ENCODE measurements around the gene RING1.

The RING1 gene

GRCh38 chr6:33212857-33213165 is 4.5 kb downstream of the RING1 start:
- TF ChIP-seq TAF1 (IDR thresholded peaks at IDR 0.05; ENCODE audit: low read depth), result no peak
- TF ChIP-seq NFIC (IDR thresholded peaks at IDR 0.05), result no peak

DNA sequence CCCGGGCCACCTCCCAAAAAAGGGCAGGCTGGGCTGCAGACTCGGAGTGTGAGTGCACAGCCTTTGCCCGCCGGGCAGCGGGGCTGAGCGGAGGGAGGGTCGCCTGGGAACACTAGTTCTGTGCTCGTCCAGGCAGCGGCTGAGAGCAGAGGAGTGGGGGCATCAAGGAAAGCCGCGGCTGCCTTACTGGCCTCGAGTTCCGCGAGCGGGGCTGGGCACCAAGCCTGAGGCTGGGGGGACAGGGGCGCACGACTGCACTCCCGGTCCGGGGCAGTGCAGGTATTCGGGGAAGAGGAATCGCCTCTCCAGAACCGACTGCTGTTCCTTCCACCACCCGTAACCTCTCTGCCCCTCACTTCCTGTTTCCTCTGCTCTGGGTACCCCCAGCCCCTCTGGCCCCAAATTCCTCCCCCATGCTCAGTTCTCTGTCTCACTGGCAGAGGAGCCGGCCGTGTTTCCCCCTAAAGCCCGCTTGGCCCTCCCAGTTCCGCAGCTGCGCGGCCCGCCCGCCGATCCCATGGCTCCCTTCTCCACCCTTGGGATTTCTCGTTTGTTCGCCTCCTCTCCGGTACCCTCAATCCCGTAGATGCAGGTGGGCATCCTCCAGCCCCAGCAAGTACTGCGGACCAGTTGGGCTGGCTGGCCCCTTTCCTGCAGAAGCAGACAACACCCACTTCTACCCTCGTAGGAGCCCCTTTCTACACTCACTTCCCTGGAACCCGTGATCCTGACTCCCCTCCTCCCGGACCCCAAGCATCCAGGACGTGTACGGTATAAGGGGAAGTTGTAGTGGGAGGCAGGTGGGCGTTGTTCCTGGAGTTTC is 5.1 kb downstream of the RING1 start:
- TF ChIP-seq, protein P1, sequence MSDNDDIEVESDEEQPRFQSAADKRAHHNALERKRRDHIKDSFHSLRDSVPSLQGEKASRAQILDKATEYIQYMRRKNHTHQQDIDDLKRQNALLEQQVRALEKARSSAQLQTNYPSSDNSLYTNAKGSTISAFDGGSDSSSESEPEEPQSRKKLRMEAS (IDR thresholded peaks at IDR 0.05), result no peak
- TF ChIP-seq CEBPB (IDR thresholded peaks at IDR 0.05) (no peak), EP300 (IDR thresholded peaks at IDR 0.05; ENCODE audit: borderline replicate concordance) (no peak), TCF12 (IDR thresholded peaks at IDR 0.05; ENCODE audit: low read depth) (no peak), ZBTB7A (IDR thresholded peaks at IDR 0.05; ENCODE audit: low read depth) (no peak), RAD21 (IDR thresholded peaks at IDR 0.05; ENCODE audit: low read depth) (no peak), YY1 (IDR thresholded peaks at IDR 0.05; ENCODE audit: low read depth) (no peak)
- TF ChIP-seq, protein P2, sequence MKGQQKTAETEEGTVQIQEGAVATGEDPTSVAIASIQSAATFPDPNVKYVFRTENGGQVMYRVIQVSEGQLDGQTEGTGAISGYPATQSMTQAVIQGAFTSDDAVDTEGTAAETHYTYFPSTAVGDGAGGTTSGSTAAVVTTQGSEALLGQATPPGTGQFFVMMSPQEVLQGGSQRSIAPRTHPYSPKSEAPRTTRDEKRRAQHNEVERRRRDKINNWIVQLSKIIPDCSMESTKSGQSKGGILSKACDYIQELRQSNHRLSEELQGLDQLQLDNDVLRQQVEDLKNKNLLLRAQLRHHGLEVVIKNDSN (IDR thresholded peaks at IDR 0.05), result no peak

DNA sequence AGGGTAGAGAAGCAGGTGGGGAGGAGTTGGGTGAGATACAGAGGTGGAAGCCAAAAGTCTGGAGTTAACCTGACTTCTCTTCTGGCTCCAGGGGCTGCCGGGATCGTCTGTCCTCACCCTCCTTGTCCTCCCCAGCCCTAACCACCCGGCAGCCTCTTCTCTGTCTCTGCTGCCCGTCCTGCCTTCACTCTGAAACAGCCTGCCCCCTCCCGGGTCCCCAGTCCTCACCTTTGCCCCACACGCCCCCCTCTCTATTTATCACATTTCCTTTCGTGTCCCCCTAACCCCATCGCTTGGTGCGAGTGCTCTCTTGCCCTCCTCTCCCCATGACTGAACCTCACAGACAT is 5.7 kb downstream of the RING1 start:
- TF ChIP-seq, protein P1 (IDR thresholded peaks at IDR 0.05), result no peak
- no peak for TF ChIP-seq EGR1 (IDR thresholded peaks at IDR 0.05)
- TF ChIP-seq, protein P2 (IDR thresholded peaks at IDR 0.05), result no peak
- no peak for TF ChIP-seq TAF1 (IDR thresholded peaks at IDR 0.05; ENCODE audit: low read depth)
- TF ChIP-seq EP300 (IDR thresholded peaks at IDR 0.05; ENCODE audit: borderline replicate concordance), result no peak
- TF ChIP-seq, protein P3, sequence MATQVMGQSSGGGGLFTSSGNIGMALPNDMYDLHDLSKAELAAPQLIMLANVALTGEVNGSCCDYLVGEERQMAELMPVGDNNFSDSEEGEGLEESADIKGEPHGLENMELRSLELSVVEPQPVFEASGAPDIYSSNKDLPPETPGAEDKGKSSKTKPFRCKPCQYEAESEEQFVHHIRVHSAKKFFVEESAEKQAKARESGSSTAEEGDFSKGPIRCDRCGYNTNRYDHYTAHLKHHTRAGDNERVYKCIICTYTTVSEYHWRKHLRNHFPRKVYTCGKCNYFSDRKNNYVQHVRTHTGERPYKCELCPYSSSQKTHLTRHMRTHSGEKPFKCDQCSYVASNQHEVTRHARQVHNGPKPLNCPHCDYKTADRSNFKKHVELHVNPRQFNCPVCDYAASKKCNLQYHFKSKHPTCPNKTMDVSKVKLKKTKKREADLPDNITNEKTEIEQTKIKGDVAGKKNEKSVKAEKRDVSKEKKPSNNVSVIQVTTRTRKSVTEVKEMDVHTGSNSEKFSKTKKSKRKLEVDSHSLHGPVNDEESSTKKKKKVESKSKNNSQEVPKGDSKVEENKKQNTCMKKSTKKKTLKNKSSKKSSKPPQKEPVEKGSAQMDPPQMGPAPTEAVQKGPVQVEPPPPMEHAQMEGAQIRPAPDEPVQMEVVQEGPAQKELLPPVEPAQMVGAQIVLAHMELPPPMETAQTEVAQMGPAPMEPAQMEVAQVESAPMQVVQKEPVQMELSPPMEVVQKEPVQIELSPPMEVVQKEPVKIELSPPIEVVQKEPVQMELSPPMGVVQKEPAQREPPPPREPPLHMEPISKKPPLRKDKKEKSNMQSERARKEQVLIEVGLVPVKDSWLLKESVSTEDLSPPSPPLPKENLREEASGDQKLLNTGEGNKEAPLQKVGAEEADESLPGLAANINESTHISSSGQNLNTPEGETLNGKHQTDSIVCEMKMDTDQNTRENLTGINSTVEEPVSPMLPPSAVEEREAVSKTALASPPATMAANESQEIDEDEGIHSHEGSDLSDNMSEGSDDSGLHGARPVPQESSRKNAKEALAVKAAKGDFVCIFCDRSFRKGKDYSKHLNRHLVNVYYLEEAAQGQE (IDR thresholded peaks at IDR 0.05; ENCODE audit: low read depth), result no peak
- TF ChIP-seq TEAD4 (IDR thresholded peaks at IDR 0.05), result no peak

- TF ChIP-seq CREB1 (IDR thresholded peaks at IDR 0.05; ENCODE audit: low read depth) (no peak), CEBPB (IDR thresholded peaks at IDR 0.05) (no peak), TCF12 (IDR thresholded peaks at IDR 0.05; ENCODE audit: low read depth) (no peak)
- TF ChIP-seq, protein P3 (IDR thresholded peaks at IDR 0.05; ENCODE audit: low read depth), result no peak
These were observed 7.2 kb downstream of the RING1 start for GRCh38 chr6:33215271-33216116.

- TF ChIP-seq, protein P3 (IDR thresholded peaks at IDR 0.05; ENCODE audit: low read depth), result no peak
- TF ChIP-seq TEAD4 (IDR thresholded peaks at IDR 0.05) (no peak), ZBTB7A (IDR thresholded peaks at IDR 0.05; ENCODE audit: low read depth) (no peak), TAF1 (IDR thresholded peaks at IDR 0.05; ENCODE audit: low read depth) (no peak), RAD21 (IDR thresholded peaks at IDR 0.05; ENCODE audit: low read depth) (no peak), YY1 (IDR thresholded peaks at IDR 0.05; ENCODE audit: low read depth) (no peak), EP300 (IDR thresholded peaks at IDR 0.05; ENCODE audit: borderline replicate concordance) (no peak), TCF12 (IDR thresholded peaks at IDR 0.05; ENCODE audit: low read depth) (no peak), CEBPB (IDR thresholded peaks at IDR 0.05) (no peak), NFIC (IDR thresholded peaks at IDR 0.05) (no peak), FOXM1 (IDR thresholded peaks at IDR 0.05; ENCODE audit: borderline replicate concordance, low read depth) (no peak), EGR1 (IDR thresholded peaks at IDR 0.05) (no peak), CREB1 (IDR thresholded peaks at IDR 0.05; ENCODE audit: low read depth) (no peak)
- TF ChIP-seq, protein P1 (IDR thresholded peaks at IDR 0.05), result no peak
These were observed 7.9 kb downstream of the RING1 start for GRCh38 chr6:33216117-33216649.

Data from Ishikawa (cell line).